ENCODE measurements around the gene SBNO2. TPM values are rescaled to one million over a fixed set of nuclear protein-coding genes. Genes with fewer than 3 reads are reported as not detected.

The SBNO2 gene
- polyA plus RNA-seq, 3 donors, result 0.71 to 75.0 (median 2.6) TPM

- Histone ChIP-seq H3K9me3 (replicated peaks in 1 of 2; ENCODE audit: control insufficient read depth in 1 of 2, insufficient read depth in 1 of 2, low read length in 2 of 2) (peaks cover 0 to 9% of the 10 kb centered on the region in 2 donors), H3K79me2 (ENCODE audit: insufficient read depth, low read length) (peaks cover 42% of the 10 kb centered on the region), H3K27me3 (ENCODE audit: control insufficient read depth in 2 of 2, insufficient read depth in 2 of 2, low read length in 2 of 2) (no peaks in the 10 kb centered on the region), H4K20me1 (ENCODE audit: insufficient read depth, low read length) (peaks cover 37% of the 10 kb centered on the region), H3K4me1 (ENCODE audit: control insufficient read depth in 1 of 2, insufficient read depth in 2 of 2, low read length in 2 of 2) (peaks cover 56 to 69% of the 10 kb centered on the region in 2 donors), H3K4me3 (replicated peaks in 1 of 3; ENCODE audit: low read depth in 2 of 3, low read length in 3 of 3) (peak within 1 kb of the TSS; percentile 58 to 98 (median 90)), H3K4me2 (replicated peaks; ENCODE audit: extremely low read depth, low read length, poor library complexity, severe bottlenecking) (peak within 1 kb of the TSS; percentile 91), H2AFZ (ENCODE audit: insufficient read depth, low read depth, low read length, poor library complexity, severe bottlenecking) (no peak within 1 kb of the TSS), H3K27ac (ENCODE audit: low read depth in 1 of 2, low read length in 2 of 2) (peak within 1 kb of the TSS; percentile 33 to 84), H3K36me3 (replicated peaks in 1 of 2; ENCODE audit: control insufficient read depth in 1 of 2, insufficient read depth in 2 of 2, low read length in 2 of 2) (peaks cover 26 to 30% of the 10 kb centered on the region in 2 donors), H3K9ac (ENCODE audit: insufficient read depth, low read length, poor library complexity, severe bottlenecking) (peak within 1 kb of the TSS; percentile 81)
- H3K4me3 Mint-ChIP-seq, result peak within 1 kb of the TSS; percentile 92 to 95
- H3K27ac Mint-ChIP-seq, result peak within 1 kb of the TSS; percentile 70 to 91 (median 82)
- DNase-seq, result peak; percentile 98
- H3K9me3 Mint-ChIP-seq, result peaks cover 7 to 12% (median 8%) of the 10 kb centered on the region in 7 donors
- H3K4me1 Mint-ChIP-seq, result peaks cover 53% of the 10 kb centered on the region
- under 1% methylated on average over 81 of the region's 81 CpGs for WGBS (ENCODE audit: insufficient coverage)
- no peaks in the 10 kb centered on the region for H3K27me3 Mint-ChIP-seq (ENCODE audit: low read depth in 3 of 3)
- peaks cover 23 to 33% of the 10 kb centered on the region in 2 donors for H3K36me3 Mint-ChIP-seq
- TF ChIP-seq CTCF (IDR thresholded peaks at IDR 0.05), result no peak
- intact Hi-C loops (cut with micrococcal nuclease), result no loop called here
Measured at GRCh38 chr19:1094978-1095701, 78.9 kb downstream of the SBNO2 start, which contains the start of gene POLR2E. TSS of gene POLR2E (minus strand) at chr19:1095375. CDS start at chr19:1095315, 60 bp downstream.

GRCh38 chr19:1094655-1094977 is 79.5 kb downstream of the SBNO2 start:
- Histone ChIP-seq H3K79me2 (ENCODE audit: insufficient read depth, low read length) (peaks cover 44% of the 10 kb centered on the region), H3K27me3 (ENCODE audit: control insufficient read depth in 2 of 2, insufficient read depth in 2 of 2, low read length in 2 of 2) (no peaks in the 10 kb centered on the region), H4K20me1 (ENCODE audit: insufficient read depth, low read length) (peaks cover 40% of the 10 kb centered on the region), H3K9me3 (replicated peaks in 1 of 2; ENCODE audit: control insufficient read depth in 1 of 2, insufficient read depth in 1 of 2, low read length in 2 of 2) (peaks cover 0 to 3% of the 10 kb centered on the region in 2 donors), H3K27ac (ENCODE audit: low read depth in 1 of 2, low read length in 2 of 2) (peak overlapping the region; percentile 33 to 84), H3K9ac (ENCODE audit: insufficient read depth, low read length, poor library complexity, severe bottlenecking) (peak overlapping the region; percentile 81), H3K4me1 (ENCODE audit: control insufficient read depth in 1 of 2, insufficient read depth in 2 of 2, low read length in 2 of 2) (peaks cover 56 to 69% of the 10 kb centered on the region in 2 donors), H3K36me3 (replicated peaks in 1 of 2; ENCODE audit: control insufficient read depth in 1 of 2, insufficient read depth in 2 of 2, low read length in 2 of 2) (peaks cover 26 to 31% of the 10 kb centered on the region in 2 donors), H3K4me2 (replicated peaks; ENCODE audit: extremely low read depth, low read length, poor library complexity, severe bottlenecking) (peak overlapping the region; percentile 91), H2AFZ (ENCODE audit: insufficient read depth, low read depth, low read length, poor library complexity, severe bottlenecking) (no peak overlapping the region), H3K4me3 (replicated peaks in 1 of 3; ENCODE audit: low read depth in 2 of 3, low read length in 3 of 3) (peak overlapping the region; percentile 58 to 98 (median 90))
- intact Hi-C loops (cut with micrococcal nuclease), result no loop called here
- H3K36me3 Mint-ChIP-seq, result peaks cover 20 to 37% of the 10 kb centered on the region in 2 donors
- no peak for TF ChIP-seq CTCF (IDR thresholded peaks at IDR 0.05)
- peaks cover 2 to 7% (median 3%) of the 10 kb centered on the region in 7 donors for H3K9me3 Mint-ChIP-seq
- H3K27ac Mint-ChIP-seq, result peak overlapping the region; percentile 59 to 91 (median 78)
- H3K4me3 Mint-ChIP-seq, result peak overlapping the region; percentile 92 to 95
- DNase-seq, result peak in 1 of 3 donors; percentile 47
- no peaks in the 10 kb centered on the region for H3K27me3 Mint-ChIP-seq (ENCODE audit: low read depth in 3 of 3)
- under 1% methylated on average over 18 of the region's 19 CpGs for WGBS (ENCODE audit: insufficient coverage)
- H3K4me1 Mint-ChIP-seq, result peaks cover 53% of the 10 kb centered on the region
